Measurements from ENCODE around the gene BBOX1.

Gene BBOX1

GRCh38 chr11:27025312-27025955 lies 15.2 kb upstream of the BBOX1 start:
- no peak for DNase-seq

- no peak for DNase-seq
These were observed 14.5 kb upstream of the BBOX1 start for GRCh38 chr11:27025957-27026733.

DNA sequence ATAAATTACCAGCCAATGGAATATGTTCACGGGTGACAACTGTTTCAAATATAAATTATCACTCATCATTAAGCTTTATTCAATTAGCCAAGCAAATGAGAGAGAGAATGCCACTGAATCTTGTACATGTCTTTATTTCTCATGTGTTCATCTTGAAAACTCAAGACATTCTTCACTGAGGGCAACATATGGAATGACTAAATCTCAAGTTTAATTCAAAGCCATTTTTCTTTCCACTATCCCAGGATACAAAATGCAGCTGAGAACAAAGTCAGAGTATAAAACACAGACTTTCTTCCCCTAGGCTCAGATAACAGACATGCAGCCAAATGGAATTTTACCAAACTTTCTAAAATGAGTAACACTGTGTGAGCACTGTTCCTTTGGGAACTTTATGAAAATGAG lies 12.1 kb upstream of the BBOX1 start:
- no peak for DNase-seq

GRCh38 chr11:27029966-27030365 lies 10.6 kb upstream of the BBOX1 start:
- no peak for DNase-seq

- no peak for DNase-seq
These were observed 8.9 kb upstream of the BBOX1 start for GRCh38 chr11:27031754-27032153.

DNA sequence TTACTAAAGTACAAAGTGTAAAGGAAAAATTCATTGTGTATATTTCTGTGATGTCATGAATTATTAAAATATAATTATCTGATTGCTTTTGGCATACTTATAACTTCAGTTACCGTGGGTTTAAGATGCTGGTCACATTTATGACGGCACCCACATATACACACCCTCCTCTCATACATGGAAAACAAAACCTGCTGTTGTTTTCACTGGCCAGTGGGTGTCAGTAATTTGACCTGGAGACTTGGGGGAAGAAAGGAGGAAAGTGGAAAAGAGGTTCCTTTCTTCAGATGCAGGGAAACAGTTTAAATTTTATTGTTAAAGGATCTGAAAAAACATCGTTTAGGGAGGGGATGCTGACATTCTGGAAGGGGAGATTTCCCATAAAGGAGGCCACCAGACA lies 742 bp upstream of the BBOX1 start:
- DNase-seq: no peak

DNA sequence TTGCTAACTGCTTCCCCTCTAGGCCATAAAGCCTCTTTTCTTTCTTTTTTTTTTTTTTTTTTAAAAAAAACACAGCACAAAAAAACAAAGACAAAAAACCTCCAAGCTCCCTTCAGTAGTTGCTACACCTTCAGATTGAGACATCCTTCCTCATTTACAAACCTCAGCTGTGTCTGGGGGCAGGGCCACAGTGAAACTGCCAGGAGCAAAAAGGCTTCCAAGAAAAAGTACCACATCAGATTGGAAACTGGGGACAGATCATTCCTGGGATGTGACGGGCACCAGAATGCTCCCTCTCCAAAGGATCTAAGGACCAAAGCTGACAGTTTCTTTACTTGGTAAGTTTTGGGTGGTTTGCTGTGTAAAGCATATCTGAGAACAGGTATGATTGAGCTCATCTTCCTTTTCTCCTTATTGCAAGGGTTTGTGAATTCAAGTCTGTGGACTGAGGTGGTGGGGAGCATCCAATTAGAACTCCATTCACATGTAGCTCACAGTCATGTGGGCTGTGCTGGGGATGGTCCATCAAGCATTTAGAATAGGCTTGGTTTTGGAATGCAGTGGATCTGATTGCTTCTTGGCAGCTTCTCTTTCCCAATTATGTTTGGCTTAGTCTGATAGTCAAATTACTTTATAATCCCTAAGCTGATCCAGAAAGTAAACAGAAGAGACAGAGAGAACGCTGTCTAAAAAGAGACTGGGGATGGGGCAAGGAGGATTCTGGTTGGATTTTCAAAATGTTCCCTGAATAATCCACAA lies 705 bp downstream of the BBOX1 start:
- no peak for DNase-seq

DNA sequence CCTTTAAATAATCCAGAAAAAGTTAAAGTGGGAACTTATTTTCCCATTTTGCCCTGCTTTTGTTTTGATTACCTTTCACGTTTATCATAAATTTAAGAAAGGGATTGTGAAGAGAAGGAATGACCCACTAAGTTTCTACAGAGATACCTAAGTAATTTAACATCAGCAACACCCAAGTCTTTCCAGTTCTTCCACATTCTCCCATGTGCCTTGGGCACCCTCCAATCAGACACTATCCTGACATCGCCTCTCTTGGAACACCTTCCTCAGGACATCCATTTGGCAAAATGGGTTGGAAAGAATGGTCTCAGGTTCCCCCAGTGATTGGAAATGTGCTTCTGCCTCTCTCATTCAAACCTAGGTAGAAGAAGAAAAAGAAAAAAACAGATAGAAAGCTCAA lies 6.3 kb downstream of the BBOX1 start:
- DNase-seq: no peak

DNA sequence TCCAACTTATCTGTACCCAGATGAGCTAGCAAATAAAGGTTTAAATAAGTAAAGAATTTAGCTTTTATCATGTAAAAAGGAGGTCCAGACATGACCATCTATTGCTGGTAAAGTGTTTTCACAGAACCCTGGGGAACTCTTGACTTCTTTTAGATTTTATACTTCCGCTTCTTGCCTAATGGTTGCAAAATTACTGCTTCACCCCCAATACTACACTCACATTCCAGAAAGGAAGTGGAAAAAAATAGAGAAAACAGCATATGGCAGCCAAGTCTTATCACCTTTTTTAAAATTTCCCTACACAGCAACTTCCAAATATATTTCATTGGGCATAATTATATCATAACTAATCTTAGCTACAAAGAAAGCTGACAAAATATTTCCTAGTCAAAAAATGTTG lies 12.1 kb downstream of the BBOX1 start:
- no peak for DNase-seq

DNA sequence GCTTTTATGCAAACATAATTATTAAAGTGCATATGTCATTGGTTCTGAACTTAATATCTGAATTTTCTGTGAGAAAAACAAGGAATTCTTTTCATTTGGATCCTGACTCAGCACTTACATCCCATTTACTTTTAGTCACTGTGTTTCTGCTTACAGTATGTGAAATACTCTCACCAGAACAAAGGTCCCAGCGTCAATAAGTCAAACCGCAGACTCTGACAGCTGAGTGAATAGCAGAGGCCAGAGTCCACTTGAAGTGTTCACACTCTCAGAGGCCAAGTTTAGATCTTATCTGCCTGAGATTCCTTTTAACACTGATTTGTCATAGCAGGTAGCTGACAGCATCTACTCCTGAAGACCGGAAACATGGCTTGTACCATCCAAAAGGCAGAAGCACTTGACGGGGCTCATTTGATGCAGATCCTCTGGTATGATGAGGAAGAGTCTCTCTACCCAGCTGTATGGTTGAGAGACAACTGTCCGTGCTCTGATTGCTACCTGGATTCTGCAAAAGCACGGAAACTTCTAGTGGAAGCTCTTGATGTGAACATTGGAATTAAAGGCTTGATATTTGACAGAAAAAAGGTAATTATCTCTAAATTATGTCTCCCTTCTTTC lies 14.6 kb downstream of the BBOX1 start:
- DNase-seq: no peak

DNA sequence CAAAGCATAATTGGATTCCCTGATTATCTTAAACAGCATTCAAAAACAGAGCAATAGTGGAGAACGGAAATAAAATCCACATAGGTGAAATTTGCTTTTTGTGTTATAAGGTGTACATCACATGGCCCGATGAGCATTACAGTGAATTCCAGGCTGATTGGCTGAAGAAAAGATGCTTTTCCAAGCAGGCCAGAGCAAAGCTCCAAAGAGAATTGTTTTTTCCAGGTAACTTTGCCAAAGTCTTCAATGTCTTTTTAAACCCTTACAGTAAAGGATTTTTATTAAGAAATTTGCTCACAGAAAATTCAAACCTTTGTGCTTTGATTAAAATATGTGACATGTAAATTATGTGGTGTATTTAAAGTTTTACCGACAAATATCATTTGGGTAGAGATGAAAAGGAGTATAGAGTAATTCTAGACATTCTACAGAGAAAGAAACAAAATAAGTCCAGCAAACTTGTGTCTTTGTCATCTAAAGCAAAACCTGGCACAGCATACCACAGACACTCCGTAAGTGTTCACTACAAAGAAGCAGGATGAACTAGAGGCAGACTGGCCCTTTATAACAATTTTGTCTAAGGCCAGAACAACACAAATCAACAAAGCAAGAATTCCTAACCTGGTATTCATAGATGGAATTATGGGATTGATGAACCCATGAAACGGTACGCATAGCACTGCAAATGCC lies 16.6 kb downstream of the BBOX1 start:
- no peak for DNase-seq

GRCh38 chr11:27058456-27058855 lies 17.8 kb downstream of the BBOX1 start:
- DNase-seq: no peak

DNA sequence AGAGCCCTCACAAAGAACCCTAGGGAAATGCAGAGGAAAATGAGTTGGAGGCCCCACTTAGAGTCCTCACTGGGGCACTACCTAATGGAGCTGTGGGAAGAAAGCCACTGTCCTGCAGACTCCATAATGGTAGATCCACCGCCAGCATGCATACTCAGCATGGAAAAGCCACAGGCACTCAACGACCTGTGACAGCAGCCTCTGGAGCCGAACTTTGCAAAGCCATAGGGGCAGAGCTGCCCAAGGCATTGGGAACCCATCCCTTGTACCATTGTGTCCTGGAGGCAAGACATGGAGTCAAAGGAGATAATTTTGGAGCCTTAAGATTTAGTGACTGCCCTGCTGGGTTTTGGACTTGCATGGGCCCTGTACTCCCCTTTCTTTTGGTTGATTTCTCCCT lies 18.8 kb downstream of the BBOX1 start:
- no peak for DNase-seq

GRCh38 chr11:27060816-27061460 lies 20.3 kb downstream of the BBOX1 start:
- DNase-seq: no peak

DNA sequence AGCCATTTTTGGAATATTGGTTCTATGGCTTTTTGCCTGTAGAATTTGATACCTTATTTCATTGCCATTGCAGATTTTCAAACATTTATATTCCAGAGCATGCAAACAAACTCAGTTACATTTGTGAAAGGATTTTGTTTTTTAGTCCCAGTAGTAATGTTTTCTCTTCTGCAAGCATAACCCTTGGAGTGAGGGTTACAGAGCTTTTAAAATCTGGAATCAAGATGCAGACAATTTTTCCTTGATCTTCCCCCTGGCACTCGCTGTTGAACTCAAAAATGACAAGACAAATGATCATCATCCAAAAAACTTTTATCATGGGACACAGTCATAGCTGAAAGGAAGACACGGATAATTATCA lies 20.8 kb downstream of the BBOX1 start:
- DNase-seq: no peak

- no peak for DNase-seq
These were observed 23.5 kb downstream of the BBOX1 start for GRCh38 chr11:27064086-27064485.

GRCh38 chr11:27075192-27075591 lies 34.6 kb downstream of the BBOX1 start:
- DNase-seq: no peak

DNA sequence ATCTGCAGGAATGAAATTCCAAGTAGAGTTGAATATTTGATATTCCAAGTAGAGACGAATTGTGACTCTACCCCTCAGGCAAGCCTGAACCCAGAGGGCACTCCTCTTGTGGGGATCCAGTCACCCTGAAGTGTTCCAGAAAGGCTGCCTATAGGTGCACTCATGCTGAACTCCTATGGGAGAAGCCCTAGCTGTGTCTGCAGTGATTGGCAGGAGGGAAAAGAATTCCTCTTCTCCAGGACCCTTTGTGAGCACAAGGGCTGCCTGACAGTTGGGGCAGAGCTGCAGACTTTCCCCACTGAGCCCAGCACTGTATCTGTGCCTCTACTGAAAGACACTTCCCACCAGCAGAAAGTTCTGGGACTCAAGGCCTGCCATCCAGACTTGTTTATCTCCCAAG lies 35.0 kb downstream of the BBOX1 start:
- DNase-seq: no peak

- no peak for DNase-seq
These were observed 35.5 kb downstream of the BBOX1 start for GRCh38 chr11:27076121-27076589.

DNA sequence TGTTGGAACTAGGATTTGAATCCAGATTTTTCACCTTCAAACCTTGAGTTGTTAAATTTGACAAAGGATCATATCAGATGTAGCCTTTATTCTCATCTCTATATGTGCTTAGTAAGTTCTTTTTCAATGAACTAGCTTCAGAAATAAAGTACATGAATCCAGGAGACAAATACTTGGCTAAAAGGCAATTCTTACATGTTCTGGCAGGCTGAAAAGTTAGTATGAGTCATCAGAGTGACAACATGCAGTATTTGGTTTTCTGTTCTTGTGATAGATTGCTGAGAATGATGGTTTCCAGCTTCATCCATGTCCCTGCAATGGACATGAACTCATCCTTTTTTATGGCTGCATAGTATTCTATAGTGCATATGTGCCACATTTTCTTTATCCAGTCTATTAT lies 40.4 kb downstream of the BBOX1 start:
- DNase-seq: no peak

DNA sequence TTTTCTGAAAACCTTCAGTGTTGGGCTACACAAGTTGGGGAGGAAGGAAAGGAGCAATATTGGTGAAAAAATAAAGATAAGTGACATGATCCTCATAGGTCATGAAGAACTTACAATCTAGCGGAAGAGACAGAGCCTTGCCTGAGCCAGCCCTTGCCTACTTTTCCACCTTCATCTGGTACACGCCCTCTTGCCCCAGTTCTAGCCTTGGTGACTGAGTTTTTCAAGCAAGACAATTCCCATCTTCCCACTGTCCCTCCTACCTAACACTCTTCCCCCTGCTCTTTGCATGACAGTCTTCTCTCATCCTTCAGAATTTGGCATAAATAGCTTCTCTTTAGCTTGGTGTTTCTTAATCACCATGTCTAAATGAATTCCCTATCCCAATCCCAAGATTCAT lies 42.6 kb downstream of the BBOX1 start:
- DNase-seq: no peak

DNA sequence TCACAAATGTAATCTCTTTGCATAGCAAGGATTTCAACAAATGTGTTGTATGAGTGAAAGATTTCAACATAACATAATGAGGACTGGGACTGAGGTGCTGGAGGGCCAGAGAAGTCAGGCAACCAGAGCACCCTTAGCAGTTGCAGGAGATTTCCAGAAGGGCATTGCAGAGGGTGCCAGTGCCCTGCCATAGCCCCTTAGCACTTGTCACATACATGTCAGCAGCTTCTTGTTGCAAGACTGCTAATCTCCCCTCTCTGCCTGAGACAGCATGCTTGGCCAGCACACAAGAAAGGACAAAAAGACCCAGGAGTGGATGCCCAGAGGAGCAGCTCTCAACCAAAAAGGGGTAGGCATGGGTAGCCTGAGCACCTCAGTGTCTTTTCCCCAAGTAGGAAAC lies 43.2 kb downstream of the BBOX1 start:
- no peak for DNase-seq

Data from effector CD4-positive, alpha-beta T cell (primary cell).